Gastroesophageal sphincter (tissue), 4 donors: ENCODE measurements around the gene ERG. TPM values are rescaled to one million over a fixed set of nuclear protein-coding genes. Genes with fewer than 3 reads are reported as not detected.
A peak's percentile ranks its signal among the peaks of the same experiment; 100 is the strongest.

Source experiments
- ATAC-seq: fragments of 150-250 bp; one replicate; pipeline ENCODE4 v1.9.1; 2016; ENCODE audit warnings: mild to moderate bottlenecking, moderate library complexity
- H3K27ac ChIP-seq, 4 donors: fragments of 200-600 bp; sonication (generic) in 3 of 4; 1 replicate in 3 of 4; 2 replicates in 1 of 4; pipeline ENCODE4 v1.5.1; 2016 to 2019
- H3K27me3 ChIP-seq: fragments of 200-600 bp; sonication (generic); one replicate; pipeline ENCODE4 v1.5.1; 2019
- H3K36me3 ChIP-seq, 2 donors: fragments of 200-600 bp; sonication (generic); one replicate each; pipeline ENCODE4 v1.5.1; 2019; ENCODE audit warnings: control low read depth in 1 of 2
- H3K4me1 ChIP-seq, 3 donors: fragments of 200-600 bp; sonication (generic); 1 replicate in 2 of 3; 2 replicates in 1 of 3; pipeline ENCODE4 v1.5.1; 2016 to 2019; ENCODE audit warnings: control low read depth in 2 of 3
- H3K4me3 ChIP-seq, 2 donors: fragments of 200-600 bp; sonication (generic); one replicate each; pipeline ENCODE4 v1.5.1; 2019; ENCODE audit warnings: mild to moderate bottlenecking in 1 of 2, moderate library complexity in 1 of 2
- H3K9me3 ChIP-seq, 3 donors: fragments of 200-600 bp; sonication (generic); one replicate each; pipeline ENCODE4 v1.5.1; 2017 to 2019; ENCODE audit warnings: control low read depth in 2 of 3
- EP300 ChIP-seq: sonication (generic); formaldehyde crosslinking; IDR thresholded peaks from one replicate; pipeline ENCODE4 v1.6.1; 2017; ENCODE audit warnings: antibody characterized with exemption, mild to moderate bottlenecking
- POLR2A ChIP-seq, 2 donors: fragments of 450-650 bp; IDR thresholded peaks; one replicate each; pipeline ENCODE4 v1.6.1; 2017; ENCODE audit warnings: antibody characterized with exemption in 2 of 2, mild to moderate bottlenecking in 2 of 2, moderate library complexity in 1 of 2
- POLR2AphosphoS5 ChIP-seq: sonication (generic); formaldehyde crosslinking; IDR thresholded peaks from one replicate; pipeline ENCODE4 v1.6.1; 2017; ENCODE audit warnings: antibody characterized with exemption
- WGBS, 2 donors: methylation state at CpG; one replicate each; pipeline ENCODE4 v1.1.5; 2018; ENCODE audit warnings: low coverage in 1 of 2; 5-methylcytosine and 5-hydroxymethylcytosine counted together
- total RNA-seq, 4 donors: library from RNA; depleted of rRNA; stranded (reverse); fragments of >200 nt; gene quantifications; one replicate each; pipeline ENCODE4 v1.1.0, GENCODE V29; 2016
- TF ChIP-seq, protein P1 (sequence below), 4 experiments: fragments of 200-600 bp in 2 of 4; fragments of 450-650 bp in 2 of 4; sonication (generic) in 1 of 4; IDR thresholded peaks; one replicate each; pipeline ENCODE4 v1.5.1; 2017 to 2019; ENCODE audit warnings: antibody characterized with exemption in 4 of 4, mild to moderate bottlenecking in 2 of 4, moderate library complexity in 2 of 4

ERG gene
- total RNA-seq, 4 donors from 2014 or later = 3.3 to 12.4 (median 10.9) TPM

DNA sequence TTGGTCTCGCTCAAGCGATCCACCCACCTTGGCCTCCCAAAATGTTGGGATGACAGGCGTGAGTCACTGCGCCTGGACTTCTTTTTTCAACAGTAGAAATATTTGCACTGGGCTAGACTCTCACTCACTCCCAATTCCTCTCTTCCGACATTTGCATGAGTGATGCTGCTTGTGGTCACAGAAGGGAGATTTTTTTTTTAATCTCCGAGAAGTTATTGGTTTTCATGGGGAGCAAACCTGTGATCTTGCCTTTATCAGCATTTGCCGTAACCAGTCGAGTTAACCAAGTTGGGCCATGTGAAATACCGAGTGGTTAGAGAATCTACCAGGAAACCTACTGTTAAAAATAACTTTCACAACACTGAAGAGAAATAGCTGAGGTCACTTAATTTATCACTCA lies 21.1 kb downstream of the ERG start:
- Histone ChIP-seq H3K9me3 (no peaks in the 10 kb centered on the region), H3K36me3 (no peaks in the 10 kb centered on the region), H3K4me1 (no peaks in the 10 kb centered on the region), H3K27me3 (peaks cover 37% of the 10 kb centered on the region), H3K4me3 (no peak overlapping the region), H3K27ac (no peak overlapping the region)
- no peak for ATAC-seq
- WGBS, 2 donors = 73 to 80% methylated on average over 4 to 9 of the region's 9 CpGs
- TF ChIP-seq POLR2A (IDR thresholded peaks at IDR 0.05) (no peak), POLR2AphosphoS5 (no peak), EP300 (no peak)
- TF ChIP-seq, protein P1, sequence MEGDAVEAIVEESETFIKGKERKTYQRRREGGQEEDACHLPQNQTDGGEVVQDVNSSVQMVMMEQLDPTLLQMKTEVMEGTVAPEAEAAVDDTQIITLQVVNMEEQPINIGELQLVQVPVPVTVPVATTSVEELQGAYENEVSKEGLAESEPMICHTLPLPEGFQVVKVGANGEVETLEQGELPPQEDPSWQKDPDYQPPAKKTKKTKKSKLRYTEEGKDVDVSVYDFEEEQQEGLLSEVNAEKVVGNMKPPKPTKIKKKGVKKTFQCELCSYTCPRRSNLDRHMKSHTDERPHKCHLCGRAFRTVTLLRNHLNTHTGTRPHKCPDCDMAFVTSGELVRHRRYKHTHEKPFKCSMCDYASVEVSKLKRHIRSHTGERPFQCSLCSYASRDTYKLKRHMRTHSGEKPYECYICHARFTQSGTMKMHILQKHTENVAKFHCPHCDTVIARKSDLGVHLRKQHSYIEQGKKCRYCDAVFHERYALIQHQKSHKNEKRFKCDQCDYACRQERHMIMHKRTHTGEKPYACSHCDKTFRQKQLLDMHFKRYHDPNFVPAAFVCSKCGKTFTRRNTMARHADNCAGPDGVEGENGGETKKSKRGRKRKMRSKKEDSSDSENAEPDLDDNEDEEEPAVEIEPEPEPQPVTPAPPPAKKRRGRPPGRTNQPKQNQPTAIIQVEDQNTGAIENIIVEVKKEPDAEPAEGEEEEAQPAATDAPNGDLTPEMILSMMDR (IDR thresholded peaks at IDR 0.05) = no peak

DNA sequence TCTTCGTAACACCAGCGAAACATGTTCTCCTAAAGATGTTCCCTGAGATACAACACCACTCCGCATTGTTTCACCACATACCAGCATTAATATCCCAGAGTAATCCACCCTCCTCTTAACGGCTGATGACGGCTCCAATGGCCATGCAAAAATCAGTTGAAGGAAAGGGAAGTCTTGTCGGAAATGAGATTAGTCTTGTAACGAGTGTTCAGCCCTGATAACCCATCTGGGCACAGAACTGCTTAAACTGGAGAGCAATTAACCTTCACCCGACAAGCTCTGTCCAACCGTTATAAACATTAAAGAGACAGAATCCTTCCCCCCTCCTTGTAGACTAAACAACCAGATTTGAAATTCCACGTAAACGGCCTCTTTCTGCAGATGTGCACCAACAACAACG lies 21.9 kb downstream of the ERG start:
- H3K4me3 ChIP-seq = no peak overlapping the region
- H3K9me3 ChIP-seq = no peaks in the 10 kb centered on the region
- ATAC-seq = peak; percentile 64
- no peaks in the 10 kb centered on the region for H3K36me3 ChIP-seq
- peak overlapping the region in 3 of 4 donors; percentile 50 to 60 (median 59) for H3K27ac ChIP-seq
- H3K4me1 ChIP-seq = no peaks in the 10 kb centered on the region
- WGBS, 2 donors = 26 to 46% methylated on average over 7 to 12 of the region's 12 CpGs
- H3K27me3 ChIP-seq = peaks cover 37% of the 10 kb centered on the region
- TF ChIP-seq, protein P1 (IDR thresholded peaks at IDR 0.05) = no peak
- peak; percentile 62 for TF ChIP-seq POLR2AphosphoS5

DNA sequence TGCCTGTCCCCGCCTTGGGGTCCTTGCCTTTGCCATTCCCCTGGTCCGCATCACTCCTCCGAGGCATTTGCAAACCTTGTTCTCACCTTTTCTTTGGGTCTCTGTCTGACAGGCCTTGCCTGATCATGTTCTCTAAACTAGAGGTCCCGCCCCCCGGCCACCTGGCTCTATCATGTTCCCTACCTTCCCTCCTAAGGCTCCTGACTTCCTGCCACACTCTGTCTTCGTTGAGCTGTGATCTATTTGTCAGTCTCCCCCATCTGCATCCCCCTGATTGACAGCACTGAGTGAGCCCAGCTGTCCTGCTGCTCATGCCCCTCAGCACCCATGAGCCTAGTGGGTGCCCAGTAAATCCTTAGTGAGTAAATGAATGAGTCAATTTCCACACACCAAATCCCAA lies 22.8 kb downstream of the ERG start:
- H3K27ac ChIP-seq = peak overlapping the region in 3 of 4 donors; percentile 50 to 60 (median 59)
- H3K9me3 ChIP-seq = no peaks in the 10 kb centered on the region
- H3K4me1 ChIP-seq = no peaks in the 10 kb centered on the region
- 64 to 93% methylated on average over 3 to 6 of the region's 6 CpGs for WGBS, 2 donors
- no peak for ATAC-seq
- TF ChIP-seq EP300 (no peak), POLR2A (IDR thresholded peaks at IDR 0.05) (no peak), POLR2AphosphoS5 (no peak)
- TF ChIP-seq, protein P1 (IDR thresholded peaks at IDR 0.05) = no peak
- no peak overlapping the region for H3K4me3 ChIP-seq
- H3K27me3 ChIP-seq = peaks cover 37% of the 10 kb centered on the region
- no peaks in the 10 kb centered on the region for H3K36me3 ChIP-seq

DNA sequence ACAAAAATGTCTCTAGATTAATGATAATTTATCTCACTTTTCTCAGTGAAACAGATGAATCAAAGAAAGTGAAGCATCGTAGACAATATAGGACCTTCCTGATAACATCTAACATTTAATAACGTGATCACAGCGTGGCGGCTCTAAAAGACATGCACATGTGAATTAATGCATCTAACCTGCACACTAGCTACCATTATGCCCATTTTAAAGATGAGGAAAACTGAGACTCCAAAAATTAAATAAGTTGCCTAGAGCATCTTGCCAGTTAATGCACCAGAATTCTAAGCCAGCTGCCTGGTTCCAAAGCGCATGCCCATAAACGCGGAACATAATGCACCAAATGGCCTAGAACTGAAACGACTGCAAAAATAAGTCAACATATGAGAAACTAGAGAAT lies 23.5 kb downstream of the ERG start:
- Histone ChIP-seq H3K36me3 (no peaks in the 10 kb centered on the region), H3K27ac (peak overlapping the region in 3 of 4 donors; percentile 26 to 50 (median 38)), H3K9me3 (no peaks in the 10 kb centered on the region), H3K4me1 (no peaks in the 10 kb centered on the region), H3K4me3 (no peak overlapping the region), H3K27me3 (peaks cover 37% of the 10 kb centered on the region)
- TF ChIP-seq, protein P1 (IDR thresholded peaks at IDR 0.05) = no peak
- TF ChIP-seq POLR2AphosphoS5 (no peak), POLR2A (IDR thresholded peaks at IDR 0.05) (no peak), EP300 (no peak)
- ATAC-seq = no peak
- WGBS, 2 donors = 91 to 97% methylated on average over 6 to 8 of the region's 8 CpGs

DNA sequence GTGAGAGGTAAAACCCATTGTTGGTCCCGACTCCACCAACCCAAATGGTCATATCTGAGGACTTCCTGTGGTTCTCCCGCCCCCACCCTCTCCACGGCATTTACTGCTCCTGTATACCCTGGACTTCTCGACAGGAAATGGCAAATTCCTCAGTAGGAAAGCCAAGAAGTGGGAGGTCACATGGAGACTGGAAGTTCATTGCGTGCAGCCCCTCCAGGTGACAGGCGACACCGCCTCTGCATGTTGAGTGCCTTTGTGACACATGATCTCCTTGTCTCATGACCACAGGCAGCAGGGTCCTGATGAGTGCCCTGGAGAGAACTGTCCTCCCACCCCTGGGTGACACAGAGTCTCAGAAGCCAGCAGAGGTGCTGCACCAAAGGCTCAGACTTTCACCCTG lies 24.2 kb downstream of the ERG start:
- H3K36me3 ChIP-seq = no peaks in the 10 kb centered on the region
- no peaks in the 10 kb centered on the region for H3K9me3 ChIP-seq
- 38 to 40% methylated on average over 2 to 4 of the region's 7 CpGs for WGBS, 2 donors
- peak overlapping the region in 3 of 4 donors; percentile 26 to 50 (median 38) for H3K27ac ChIP-seq
- TF ChIP-seq POLR2A (IDR thresholded peaks at IDR 0.05) (no peak), POLR2AphosphoS5 (peak; percentile 31)
- TF ChIP-seq, protein P1 (IDR thresholded peaks at IDR 0.05) = no peak
- no peaks in the 10 kb centered on the region for H3K4me1 ChIP-seq
- ATAC-seq = peak; percentile 25
- no peak overlapping the region for H3K4me3 ChIP-seq
- H3K27me3 ChIP-seq = peaks cover 37% of the 10 kb centered on the region
